T-helper 2 cell treated with Interferon-gamma antibody and Interleukin-4, amounts not matched to agents 5 μg/mL and 100 μg/mL, for 36 hours (primary cell): Measurements from ENCODE around the gene C15orf62.

ENCODE experiments used
- DNase-seq: peaks from one replicate; pipeline ENCODE4 v3.0.0; 2021; ENCODE audit warnings: low spot score
- H3K27ac Mint-ChIP-seq: one replicate; pipeline ENCODE4 v1.8.0; 2021; ENCODE audit warnings: mild to moderate bottlenecking, mixed read lengths
- H3K27me3 Mint-ChIP-seq: one replicate; pipeline ENCODE4 v1.8.0; 2021; ENCODE audit warnings: low read depth, mixed read lengths
- H3K36me3 Mint-ChIP-seq: one replicate; pipeline ENCODE4 v1.8.0; 2021; ENCODE audit warnings: low read depth, mixed read lengths
- H3K4me1 Mint-ChIP-seq: one replicate; pipeline ENCODE4 v1.8.0; 2021; ENCODE audit warnings: low read depth, mixed read lengths
- H3K4me3 Mint-ChIP-seq: one replicate; pipeline ENCODE4 v1.8.0; 2022; ENCODE audit warnings: mild to moderate bottlenecking, moderate library complexity, mixed read lengths
- H3K9me3 Mint-ChIP-seq: one replicate; pipeline ENCODE4 v1.8.0; 2021; ENCODE audit warnings: mixed read lengths

The C15orf62 gene

GRCh38 chr15:40746916-40747418, 22.8 kb upstream of the C15orf62 start:
- Mint-ChIP-seq H3K27ac (peak overlapping the region; percentile 36), H3K4me3 (no peak overlapping the region), H3K4me1 (peaks cover 26% of the 10 kb centered on the region), H3K9me3 (no peaks in the 10 kb centered on the region), H3K36me3 (peaks cover 51% of the 10 kb centered on the region), H3K27me3 (no peaks in the 10 kb centered on the region)
- DNase-seq: no peak

DNA sequence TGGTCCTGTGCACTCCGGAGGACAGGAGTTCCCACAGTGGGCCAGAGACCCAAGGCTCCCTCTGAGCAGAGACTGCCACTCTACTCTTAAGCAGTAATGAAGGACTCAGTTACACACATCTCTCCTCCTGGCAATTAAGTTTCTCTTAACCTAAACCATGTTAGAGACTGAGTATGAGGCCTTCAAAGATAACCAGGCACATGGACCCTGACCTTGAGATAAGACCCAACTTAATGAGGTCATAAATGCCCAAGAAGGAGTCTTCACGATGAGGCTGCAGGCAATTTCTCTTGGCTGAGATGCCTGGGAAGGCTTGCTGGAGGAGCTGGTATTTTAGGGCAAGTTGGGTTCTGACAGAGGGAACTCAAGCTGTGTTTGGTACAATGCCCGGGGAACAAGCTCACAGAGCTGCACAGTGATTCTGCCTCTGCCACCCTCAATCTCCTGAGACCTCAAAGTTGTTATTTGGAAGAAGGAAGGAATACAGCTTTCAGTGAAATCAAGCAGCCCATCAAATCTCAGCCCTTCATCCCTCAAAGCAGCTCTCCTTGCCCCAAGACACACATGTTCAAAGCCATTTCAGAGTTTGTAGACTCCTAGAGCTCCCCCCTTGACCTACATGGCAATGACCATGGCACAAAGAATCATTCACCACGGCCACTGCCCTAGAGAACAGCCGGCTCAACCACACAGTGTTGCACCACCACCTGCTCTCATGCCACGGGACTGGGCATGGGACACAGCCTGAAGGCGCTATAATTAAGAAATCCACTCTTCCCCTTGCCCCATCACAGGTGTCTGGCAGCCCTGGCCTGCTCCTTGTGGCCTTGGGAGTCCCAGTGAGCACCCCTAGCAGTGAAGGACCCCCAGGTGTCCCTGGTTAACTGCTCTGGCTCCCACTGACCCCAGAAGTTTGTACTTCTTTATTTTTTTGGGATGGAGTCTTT, 21.8 kb upstream of the C15orf62 start:
- DNase-seq: no peak
- H3K4me1 Mint-ChIP-seq: peaks cover 29% of the 10 kb centered on the region
- H3K27me3 Mint-ChIP-seq: no peaks in the 10 kb centered on the region
- H3K36me3 Mint-ChIP-seq: peaks cover 49% of the 10 kb centered on the region
- H3K27ac Mint-ChIP-seq: no peak overlapping the region
- no peaks in the 10 kb centered on the region for H3K9me3 Mint-ChIP-seq
- no peak overlapping the region for H3K4me3 Mint-ChIP-seq

DNA sequence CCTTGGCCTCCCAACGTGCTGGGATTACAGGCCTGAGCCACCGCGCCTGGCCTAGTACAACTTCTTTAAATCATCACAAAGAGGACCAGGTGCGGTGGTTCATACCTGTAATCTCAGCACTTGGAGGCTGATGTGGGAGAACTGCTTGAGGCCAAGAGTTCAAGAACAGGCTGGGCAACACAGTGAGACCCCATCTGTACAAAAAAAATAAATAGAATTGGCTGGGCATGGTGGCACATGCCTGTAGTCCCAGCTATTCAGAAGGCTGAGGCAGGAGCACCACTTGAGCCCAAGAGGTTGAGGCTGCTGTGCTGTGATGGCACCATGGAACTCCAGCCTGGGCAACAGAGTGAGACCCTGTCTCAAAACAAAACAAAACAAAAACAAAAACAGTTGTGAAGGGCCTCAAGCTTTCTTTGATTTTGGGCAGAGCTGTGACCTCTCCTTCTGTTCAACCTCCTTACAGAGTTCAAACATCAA, 20.6 kb upstream of the C15orf62 start:
- Mint-ChIP-seq H3K36me3 (peaks cover 48% of the 10 kb centered on the region), H3K4me1 (peaks cover 31% of the 10 kb centered on the region), H3K9me3 (no peaks in the 10 kb centered on the region), H3K4me3 (no peak overlapping the region), H3K27me3 (no peaks in the 10 kb centered on the region), H3K27ac (no peak overlapping the region)
- no peak for DNase-seq

DNA sequence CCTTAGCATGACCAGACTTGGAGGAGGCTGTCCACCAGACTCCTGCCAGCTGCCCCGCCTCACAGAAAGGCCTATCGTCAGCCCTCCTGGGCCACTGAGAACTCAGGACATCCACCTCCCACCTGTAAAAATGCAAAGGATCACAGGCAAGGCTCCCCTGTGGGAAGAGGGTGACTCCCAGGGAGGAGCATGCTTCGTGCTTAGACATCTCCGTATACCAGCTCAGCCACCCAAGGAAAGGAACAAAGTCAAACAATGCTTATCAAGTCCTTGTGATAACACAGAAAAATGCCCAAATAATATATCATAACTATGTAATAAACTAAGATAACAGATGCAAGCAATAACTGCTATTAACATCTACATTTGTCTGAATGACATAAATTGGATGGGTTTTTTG, 18.9 kb upstream of the C15orf62 start:
- Mint-ChIP-seq H3K27me3 (no peaks in the 10 kb centered on the region), H3K4me1 (peaks cover 28% of the 10 kb centered on the region)
- DNase-seq: no peak

GRCh38 chr15:40751745-40752144, 18.0 kb upstream of the C15orf62 start:
- no peak for DNase-seq
- Mint-ChIP-seq H3K4me1 (peaks cover 29% of the 10 kb centered on the region), H3K27me3 (no peaks in the 10 kb centered on the region), H3K36me3 (peaks cover 34% of the 10 kb centered on the region), H3K4me3 (no peak overlapping the region), H3K27ac (no peak overlapping the region), H3K9me3 (no peaks in the 10 kb centered on the region)

More for the DNA sequence above, 18.9 kb upstream of the C15orf62 start:
- no peak overlapping the region for H3K27ac Mint-ChIP-seq
- H3K36me3 Mint-ChIP-seq: peaks cover 38% of the 10 kb centered on the region
- no peak overlapping the region for H3K4me3 Mint-ChIP-seq
- H3K9me3 Mint-ChIP-seq: no peaks in the 10 kb centered on the region

- no peaks in the 10 kb centered on the region for H3K27me3 Mint-ChIP-seq
- H3K4me3 Mint-ChIP-seq: peak overlapping the region; percentile 93
- H3K36me3 Mint-ChIP-seq: peaks cover 22% of the 10 kb centered on the region
- H3K9me3 Mint-ChIP-seq: no peaks in the 10 kb centered on the region
- H3K4me1 Mint-ChIP-seq: peaks cover 31% of the 10 kb centered on the region
- H3K27ac Mint-ChIP-seq: peak overlapping the region; percentile 99
- no peak for DNase-seq
Observed at GRCh38 chr15:40754574-40754882, 15.3 kb upstream of the C15orf62 start.

DNA sequence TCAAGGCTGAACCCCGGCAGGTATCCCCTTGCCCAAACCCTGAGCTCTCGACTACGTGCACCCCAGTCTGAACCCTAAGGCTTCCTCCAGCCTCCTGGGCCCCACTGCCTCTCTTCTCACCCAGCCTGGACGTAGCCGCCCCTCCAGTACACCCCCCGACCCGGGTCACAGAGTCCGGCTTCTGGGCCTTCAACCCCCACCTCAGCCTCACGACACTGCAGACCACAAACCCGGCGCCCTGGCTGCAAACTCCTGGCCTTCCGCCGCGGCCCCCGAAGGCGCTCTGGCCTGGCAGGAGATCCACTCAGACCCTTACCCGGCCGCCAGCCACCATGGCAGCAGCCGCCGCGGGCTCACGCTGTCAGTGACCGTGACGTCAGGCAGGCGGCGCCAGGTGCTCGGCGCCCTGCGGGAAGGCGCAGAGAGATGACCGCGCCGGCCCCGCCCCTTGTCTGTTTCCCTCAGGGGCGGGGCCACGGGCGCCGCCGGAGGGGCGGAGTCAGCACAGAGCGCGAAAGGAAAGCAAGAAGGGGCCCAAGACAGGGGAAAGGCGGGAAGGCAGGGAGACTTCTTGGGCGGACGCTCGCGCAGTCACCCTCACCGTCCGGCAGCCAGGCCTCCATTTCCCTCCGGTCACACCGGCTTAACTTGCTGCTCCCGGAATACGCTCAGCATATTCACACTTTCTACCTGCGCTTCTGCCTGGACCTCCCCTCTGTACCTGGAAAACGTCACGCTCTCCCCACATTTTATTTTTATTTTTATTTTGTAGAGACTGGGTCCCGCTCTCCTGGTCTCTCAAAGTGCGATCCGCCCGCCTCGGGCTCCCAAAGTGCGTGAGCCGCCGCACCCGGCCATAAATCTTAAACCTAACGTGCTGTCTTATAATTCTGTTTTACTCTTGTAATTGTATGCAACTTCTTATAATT, 14.6 kb upstream of the C15orf62 start, which contains the start of gene RMDN3:
Gene RMDN3, minus strand, starts transcription at position 372 of the 929 bp plus-strand sequence. CDS start 471 bp downstream, outside the sequence.
- peak within 1 kb of the TSS; percentile 99 for H3K27ac Mint-ChIP-seq

DNA sequence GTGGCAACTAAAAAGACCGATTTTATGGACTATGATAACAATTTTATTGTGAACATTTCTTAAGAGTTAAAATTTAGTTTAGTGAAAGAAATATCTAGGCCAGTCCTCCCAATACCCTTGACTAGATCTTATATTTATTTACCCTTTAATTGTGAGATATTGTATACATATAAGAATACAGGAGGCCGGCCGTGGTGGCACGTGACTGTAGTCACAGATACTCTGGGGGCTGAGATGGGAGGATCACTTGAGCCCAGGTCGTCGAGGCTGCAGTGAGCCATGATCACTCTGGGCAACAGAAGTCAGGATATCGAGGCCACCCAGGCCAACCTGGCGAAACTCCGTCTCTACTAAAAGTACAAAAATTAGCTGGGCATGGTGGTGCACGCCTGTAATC, 14.0 kb upstream of the C15orf62 start:
- Mint-ChIP-seq H3K27ac (peak overlapping the region; percentile 99), H3K4me3 (peak overlapping the region; percentile 93), H3K4me1 (peaks cover 35% of the 10 kb centered on the region), H3K9me3 (no peaks in the 10 kb centered on the region), H3K27me3 (no peaks in the 10 kb centered on the region), H3K36me3 (peaks cover 18% of the 10 kb centered on the region)
- DNase-seq: no peak

More for the DNA sequence above, 14.6 kb upstream of the C15orf62 start, which contains the start of gene RMDN3:
- peak within 1 kb of the TSS; percentile 93 for H3K4me3 Mint-ChIP-seq
- H3K4me1 Mint-ChIP-seq: peaks cover 32% of the 10 kb centered on the region
- DNase-seq: peak; percentile 93
- H3K27me3 Mint-ChIP-seq: no peaks in the 10 kb centered on the region
- peaks cover 19% of the 10 kb centered on the region for H3K36me3 Mint-ChIP-seq
- H3K9me3 Mint-ChIP-seq: no peaks in the 10 kb centered on the region

DNA sequence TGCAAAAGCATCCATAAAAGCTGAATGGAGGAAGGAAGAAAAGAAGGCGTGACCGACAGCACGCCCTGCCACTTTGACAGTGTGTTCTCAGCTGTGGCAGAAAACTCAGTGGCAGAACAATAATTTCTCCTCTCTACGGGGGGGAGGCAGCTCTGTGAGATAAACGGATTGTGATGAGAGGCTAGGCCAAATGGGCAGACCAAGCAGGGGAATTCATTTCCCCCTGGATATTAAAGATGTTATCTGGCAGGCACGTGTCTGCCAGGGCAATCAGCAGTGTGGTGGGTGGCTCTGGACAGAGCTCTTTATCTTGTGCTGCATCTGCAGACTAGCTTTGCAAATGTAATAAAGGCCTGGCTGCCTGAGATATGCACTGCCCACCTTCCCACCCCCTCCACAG, 12.8 kb upstream of the C15orf62 start:
- DNase-seq: no peak
- Mint-ChIP-seq H3K9me3 (no peaks in the 10 kb centered on the region), H3K4me1 (peaks cover 35% of the 10 kb centered on the region), H3K27ac (peak overlapping the region; percentile 71), H3K27me3 (no peaks in the 10 kb centered on the region), H3K36me3 (peaks cover 14% of the 10 kb centered on the region), H3K4me3 (peak overlapping the region; percentile 26)

DNA sequence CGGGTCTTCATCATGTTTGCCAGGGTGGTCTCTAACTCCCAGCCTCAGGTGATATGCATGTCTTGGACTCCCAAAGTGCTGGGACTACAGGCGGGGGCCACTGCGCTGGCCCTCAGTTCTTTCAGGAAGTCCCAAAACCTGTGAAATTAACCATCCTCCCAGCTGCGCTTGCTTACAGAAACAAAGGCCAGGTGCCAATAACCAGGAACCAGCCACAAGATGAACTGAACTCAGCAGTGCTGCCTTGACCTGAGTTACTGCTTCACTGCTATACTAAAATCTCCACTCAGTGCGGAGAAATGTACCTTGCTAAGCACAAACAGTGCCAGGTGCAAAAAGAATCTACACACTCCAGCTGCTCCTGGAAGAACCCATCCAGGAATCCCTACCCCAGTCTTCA, 9.8 kb upstream of the C15orf62 start:
- Mint-ChIP-seq H3K27me3 (no peaks in the 10 kb centered on the region), H3K27ac (no peak overlapping the region), H3K36me3 (no peaks in the 10 kb centered on the region), H3K4me3 (no peak overlapping the region), H3K4me1 (peaks cover 30% of the 10 kb centered on the region), H3K9me3 (no peaks in the 10 kb centered on the region)
- no peak for DNase-seq

GRCh38 chr15:40762919-40763800, 6.6 kb upstream of the C15orf62 start:
- Mint-ChIP-seq H3K36me3 (peaks cover 5% of the 10 kb centered on the region), H3K27me3 (no peaks in the 10 kb centered on the region), H3K27ac (peak overlapping the region; percentile 93), H3K4me3 (peak overlapping the region; percentile 82), H3K4me1 (peaks cover 31% of the 10 kb centered on the region), H3K9me3 (no peaks in the 10 kb centered on the region)
- peak; percentile 37 for DNase-seq

DNA sequence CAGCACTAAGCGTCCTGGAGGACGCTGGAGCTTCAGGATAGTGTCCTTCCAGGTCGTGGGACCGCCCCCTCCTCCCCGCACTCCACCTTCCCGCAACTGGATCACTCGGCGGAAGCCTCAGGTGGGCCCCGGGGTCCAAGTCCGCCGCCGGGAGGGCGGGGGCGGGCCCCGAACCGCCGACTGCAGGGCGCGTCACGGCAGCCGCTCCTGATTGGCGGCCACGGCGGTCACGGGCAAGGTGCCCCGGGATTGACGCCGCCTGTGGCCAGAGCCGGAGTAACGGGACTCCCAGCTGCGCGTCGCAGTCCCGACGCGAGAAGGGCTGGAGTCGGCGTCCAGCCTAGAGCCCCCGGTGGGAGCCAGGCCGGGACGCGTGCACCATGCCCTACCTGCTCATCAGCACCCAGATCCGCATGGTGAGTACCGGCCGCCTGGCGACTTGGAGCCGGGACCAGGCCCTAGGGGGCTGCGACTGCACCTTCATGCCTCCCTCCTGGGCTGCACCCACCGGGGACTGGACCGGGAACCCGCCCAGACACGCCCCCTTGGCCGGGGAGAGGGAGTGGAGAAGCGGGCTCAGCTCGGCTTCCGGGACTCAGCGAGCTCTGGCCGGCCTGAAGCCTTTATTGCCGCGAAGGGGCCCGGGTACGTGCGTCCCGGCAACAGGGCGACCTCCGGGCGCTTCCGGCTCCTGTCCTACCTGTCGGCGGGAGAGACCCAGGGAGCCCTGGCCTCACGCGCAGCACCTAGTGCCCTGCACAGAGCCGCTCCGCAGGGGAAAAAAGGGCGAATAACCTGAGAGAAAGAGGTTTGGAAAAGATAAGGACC, 5.8 kb upstream of the C15orf62 start, which contains the start of gene GCHFR:
Gene GCHFR, plus strand, starts transcription at position 268 of the 828 bp plus-strand sequence. Its CDS starts 113 bp downstream, at position 381.
- peak; percentile 84 for DNase-seq

More for the DNA sequence above, 5.8 kb upstream of the C15orf62 start, which contains the start of gene GCHFR:
- peaks cover 34% of the 10 kb centered on the region for H3K4me1 Mint-ChIP-seq
- H3K27ac Mint-ChIP-seq: peak within 1 kb of the TSS; percentile 93
- no peaks in the 10 kb centered on the region for H3K27me3 Mint-ChIP-seq
- peaks cover 8% of the 10 kb centered on the region for H3K36me3 Mint-ChIP-seq
- no peaks in the 10 kb centered on the region for H3K9me3 Mint-ChIP-seq
- H3K4me3 Mint-ChIP-seq: peak within 1 kb of the TSS; percentile 82
